HG03439 (cell line): Measurements from ENCODE around the gene NTN1.
"Not testable (repeated sequence)": the region's sequence is repeated elsewhere in the genome, so short reads cannot be mapped to it uniquely, and the experiment has no call there.

Experiments
- ATAC-seq: cut with Tn5 transposase; IDR thresholded peaks from one replicate; pipeline ENCODE4 v1.9.1; 2021; ENCODE audit warnings: mild to moderate bottlenecking, moderate library complexity; ENCODE audit not compliant: unreplicated experiment

NTN1 gene

GRCh38 chr17:9150446-9151090 is 129.3 kb downstream of the NTN1 start:
- no peak for ATAC-seq

- ATAC-seq, result no peak
Observed at GRCh38 chr17:9151091-9151490, 129.8 kb downstream of the NTN1 start.

GRCh38 chr17:9151740-9152139 is 130.4 kb downstream of the NTN1 start:
- not testable (repeated sequence) for ATAC-seq

- ATAC-seq, result no peak
Observed at GRCh38 chr17:9158544-9159452, 137.5 kb downstream of the NTN1 start.

GRCh38 chr17:9162275-9162985 is 141.1 kb downstream of the NTN1 start:
- ATAC-seq, result no peak

- ATAC-seq, result no peak
Observed at GRCh38 chr17:9166788-9167187, 145.5 kb downstream of the NTN1 start.

- ATAC-seq, result no peak
Observed at GRCh38 chr17:9167379-9167778, 146.1 kb downstream of the NTN1 start.

- no peak for ATAC-seq
Observed at GRCh38 chr17:9169116-9169515, 147.8 kb downstream of the NTN1 start.

GRCh38 chr17:9170336-9170735 is 149.0 kb downstream of the NTN1 start:
- no peak for ATAC-seq

GRCh38 chr17:9170853-9171252 is 149.5 kb downstream of the NTN1 start:
- no peak for ATAC-seq

- ATAC-seq, result no peak
Observed at GRCh38 chr17:9173386-9173983, 152.2 kb downstream of the NTN1 start.

GRCh38 chr17:9174312-9174711 is 153.0 kb downstream of the NTN1 start:
- no peak for ATAC-seq

GRCh38 chr17:9174779-9175574 is 153.7 kb downstream of the NTN1 start:
- ATAC-seq, result no peak

- ATAC-seq, result no peak
Observed at GRCh38 chr17:9175700-9176467, 154.6 kb downstream of the NTN1 start.

- no peak for ATAC-seq
Observed at GRCh38 chr17:9177212-9177611, 155.9 kb downstream of the NTN1 start.

GRCh38 chr17:9178319-9178718 is 157.0 kb downstream of the NTN1 start:
- ATAC-seq, result no peak

- no peak for ATAC-seq
Observed at GRCh38 chr17:9179602-9180001, 158.3 kb downstream of the NTN1 start.

GRCh38 chr17:9181640-9182039 is 160.3 kb downstream of the NTN1 start:
- no peak for ATAC-seq

- no peak for ATAC-seq
Observed at GRCh38 chr17:9183306-9183705, 162.0 kb downstream of the NTN1 start.

- no peak for ATAC-seq
Observed at GRCh38 chr17:9185142-9185541, 163.8 kb downstream of the NTN1 start.
